Testis (tissue), 3 donors: ENCODE measurements around the gene SLC2A5. TPM values are rescaled to one million over a fixed set of nuclear protein-coding genes. Genes with fewer than 3 reads are reported as not detected.

Source experiments
- DNase-seq: peaks from one replicate; pipeline ENCODE4 v3.0.0-alpha.2; 2019
- H3K27ac ChIP-seq, 2 donors: fragments of 200-600 bp; sonication (generic); one replicate each; pipeline ENCODE4 v1.5.1; 2019
- H3K27me3 ChIP-seq: fragments of 200-600 bp; sonication (generic); one replicate; pipeline ENCODE4 v1.5.1; 2019
- H3K36me3 ChIP-seq: fragments of 200-600 bp; sonication (generic); one replicate; pipeline ENCODE4 v1.5.1; 2017; ENCODE audit warnings: low read depth; ENCODE audit errors: missing control alignments
- H3K4me1 ChIP-seq: fragments of 200-600 bp; sonication (generic); one replicate; pipeline ENCODE4 v1.5.1; 2019
- H3K4me3 ChIP-seq, 2 donors: fragments of 200-600 bp; sonication (generic); one replicate each; pipeline ENCODE4 v1.5.1; 2017 to 2019
- H3K9me3 ChIP-seq: fragments of 200-600 bp; sonication (generic); one replicate; pipeline ENCODE4 v1.5.1; 2017
- POLR2A ChIP-seq: fragments of 450-650 bp; IDR thresholded peaks from one replicate; pipeline ENCODE4 v1.6.1; 2017; ENCODE audit warnings: antibody characterized with exemption, mild to moderate bottlenecking, moderate library complexity
- WGBS, 2 donors: methylation state at CpG; one replicate each; pipeline ENCODE4 v1.1.5; 2018; 5-methylcytosine and 5-hydroxymethylcytosine counted together
- intact Hi-C: fragments of 100-400 bp; cut with DNase I; formaldehyde crosslinking; loops from one replicate; pipeline ENCODE4 v1.15.1; 2023; ENCODE audit warnings: low total_unique reads
- polyA plus RNA-seq: library from polyadenylated mRNA; stranded (reverse); fragments of 350-450 nt; fragmentation: Illumina TruSeq; extraction: RNeasy Lipid Tissue Mini Kit (QIAGEN cat#74804); gene quantifications from one replicate; pipeline ENCODE4 v1.2.3, GENCODE V29; 2014; ENCODE audit warnings: low read depth, low replicate concordance; ENCODE audit not compliant: insufficient read depth
- total RNA-seq, 2 donors: library from RNA; depleted of rRNA; stranded (reverse); fragments of >200 nt; gene quantifications; one replicate each; pipeline ENCODE4 v1.2.3, GENCODE V29; 2016
- TF ChIP-seq, protein P1 (sequence below), 3 experiments: fragments of 450-650 bp in 2 of 3; fragments of 200-600 bp in 1 of 3; sonication (generic) in 1 of 3; IDR thresholded peaks; one replicate each; pipeline ENCODE4 v1.5.1; 2016 to 2019; ENCODE audit warnings: antibody characterized with exemption in 3 of 3, mild to moderate bottlenecking in 2 of 3, moderate library complexity in 1 of 3

SLC2A5 gene
- total and polyA plus RNA-seq, 3 donors from 2014 or later, result 74.1 to 230 (median 90.5) TPM

- Histone ChIP-seq H3K36me3 (no peaks in the 10 kb centered on the region), H3K27ac (no peak overlapping the region), H3K4me3 (no peak overlapping the region), H3K27me3 (no peaks in the 10 kb centered on the region), H3K4me1 (peaks cover 13% of the 10 kb centered on the region), H3K9me3 (no peaks in the 10 kb centered on the region)
- intact Hi-C loops, result no loop called here
- 88 to 94% methylated on average over 3 of the region's 3 CpGs for WGBS, 2 donors
- DNase-seq, result no peak
- TF ChIP-seq, protein P1, sequence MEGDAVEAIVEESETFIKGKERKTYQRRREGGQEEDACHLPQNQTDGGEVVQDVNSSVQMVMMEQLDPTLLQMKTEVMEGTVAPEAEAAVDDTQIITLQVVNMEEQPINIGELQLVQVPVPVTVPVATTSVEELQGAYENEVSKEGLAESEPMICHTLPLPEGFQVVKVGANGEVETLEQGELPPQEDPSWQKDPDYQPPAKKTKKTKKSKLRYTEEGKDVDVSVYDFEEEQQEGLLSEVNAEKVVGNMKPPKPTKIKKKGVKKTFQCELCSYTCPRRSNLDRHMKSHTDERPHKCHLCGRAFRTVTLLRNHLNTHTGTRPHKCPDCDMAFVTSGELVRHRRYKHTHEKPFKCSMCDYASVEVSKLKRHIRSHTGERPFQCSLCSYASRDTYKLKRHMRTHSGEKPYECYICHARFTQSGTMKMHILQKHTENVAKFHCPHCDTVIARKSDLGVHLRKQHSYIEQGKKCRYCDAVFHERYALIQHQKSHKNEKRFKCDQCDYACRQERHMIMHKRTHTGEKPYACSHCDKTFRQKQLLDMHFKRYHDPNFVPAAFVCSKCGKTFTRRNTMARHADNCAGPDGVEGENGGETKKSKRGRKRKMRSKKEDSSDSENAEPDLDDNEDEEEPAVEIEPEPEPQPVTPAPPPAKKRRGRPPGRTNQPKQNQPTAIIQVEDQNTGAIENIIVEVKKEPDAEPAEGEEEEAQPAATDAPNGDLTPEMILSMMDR (IDR thresholded peaks at IDR 0.05), result no peak
- no peak for TF ChIP-seq POLR2A
Observed at GRCh38 chr1:9073143-9073542, 3.7 kb upstream of the SLC2A5 start.

- Histone ChIP-seq H3K27ac (peak overlapping the region in 1 of 2 donors; percentile 19), H3K4me1 (peaks cover 22% of the 10 kb centered on the region), H3K9me3 (no peaks in the 10 kb centered on the region), H3K4me3 (peak overlapping the region; percentile 43 to 62), H3K27me3 (no peaks in the 10 kb centered on the region), H3K36me3 (no peaks in the 10 kb centered on the region)
- intact Hi-C loops, result no loop called here
- TF ChIP-seq, protein P1 (IDR thresholded peaks at IDR 0.05), result no peak
- TF ChIP-seq POLR2A, result no peak
- 83% methylated on average over 47 of the region's 50 CpGs; no CpG with 5 or more reads in 1 of the 2 donors for WGBS, 2 donors
- DNase-seq, result no peak
Observed at GRCh38 chr1:9071554-9072235, 2.3 kb upstream of the SLC2A5 start.

DNA sequence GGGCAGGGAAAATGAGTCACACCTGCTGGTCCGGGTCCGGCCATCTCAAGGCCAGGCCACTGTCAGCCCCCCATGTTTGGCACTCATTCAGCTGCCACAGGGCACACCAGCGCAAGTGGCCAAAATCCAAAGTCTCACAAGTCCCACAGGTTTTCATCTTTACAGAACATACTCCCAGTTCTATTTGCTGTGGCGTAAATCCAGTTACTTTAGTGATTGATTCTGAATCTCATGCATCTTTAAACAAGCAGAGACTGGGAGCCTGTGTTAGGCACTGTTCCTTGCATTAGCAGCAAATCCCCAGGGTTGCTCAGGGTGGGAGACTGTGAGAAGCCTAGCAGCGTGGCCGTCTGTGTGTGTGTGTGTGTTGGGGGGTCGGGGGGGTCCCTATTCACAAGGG lies 1.1 kb upstream of the SLC2A5 start:
- H3K27ac ChIP-seq, result no peak overlapping the region
- TF ChIP-seq POLR2A, result no peak
- TF ChIP-seq, protein P1 (IDR thresholded peaks at IDR 0.05), result no peak
- no peaks in the 10 kb centered on the region for H3K9me3 ChIP-seq
- no peak overlapping the region for H3K4me3 ChIP-seq
- DNase-seq, result no peak
- no peaks in the 10 kb centered on the region for H3K36me3 ChIP-seq
- 52 to 61% methylated on average over 7 of the region's 7 CpGs for WGBS, 2 donors
- peaks cover 34% of the 10 kb centered on the region for H3K4me1 ChIP-seq
- intact Hi-C loops, result no loop called here
- no peaks in the 10 kb centered on the region for H3K27me3 ChIP-seq

DNA sequence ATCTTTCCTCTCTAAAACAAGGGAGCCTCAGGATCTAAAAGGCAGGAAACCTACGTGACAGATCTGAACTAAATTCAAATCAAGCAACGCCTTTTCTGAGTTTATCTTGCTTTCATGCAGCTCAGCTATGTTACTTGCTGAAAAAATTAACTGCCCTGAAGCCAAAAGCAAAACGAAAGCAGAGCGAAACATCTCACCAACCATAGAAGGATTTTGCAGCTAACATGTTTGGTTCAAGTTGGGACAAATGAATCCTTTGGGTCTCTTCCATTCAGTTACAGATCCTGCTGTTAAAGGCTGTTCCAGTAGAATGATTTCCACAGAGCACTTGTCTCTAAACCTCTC lies 482 bp downstream of the SLC2A5 start:
- DNase-seq, result no peak
- no peak overlapping the region for H3K4me3 ChIP-seq
- H3K27me3 ChIP-seq, result no peaks in the 10 kb centered on the region
- no peaks in the 10 kb centered on the region for H3K9me3 ChIP-seq
- WGBS, 2 donors, result 34 to 43% methylated on average over 4 of the region's 4 CpGs
- H3K4me1 ChIP-seq, result peaks cover 49% of the 10 kb centered on the region
- intact Hi-C loops, result no loop called here
- TF ChIP-seq, protein P1 (IDR thresholded peaks at IDR 0.05), result no peak
- no peak for TF ChIP-seq POLR2A
- H3K27ac ChIP-seq, result peak overlapping the region in 1 of 2 donors; percentile 29
- no peaks in the 10 kb centered on the region for H3K36me3 ChIP-seq
